Jurkat, Clone E6-1 (cell line): ENCODE data around the gene ZNF322.

ENCODE experiments used
- DNase-seq: peaks from one replicate; pipeline ENCODE4 v3.0.0-alpha.2; 2011; ENCODE audit warnings: low read depth, low spot score
- H3K4me3 ChIP-seq: 2 replicates; pipeline ENCODE4 v1.5.1; 2011; ENCODE audit warnings: mild to moderate bottlenecking, low read length, control low read depth, moderate library complexity

Gene ZNF322

GRCh38 chr6:26594730-26595632 lies 64.6 kb downstream of the ZNF322 start:
- no peak for DNase-seq
- peak overlapping the region; percentile 99 for H3K4me3 ChIP-seq

GRCh38 chr6:26594131-26594498 lies 65.4 kb downstream of the ZNF322 start:
- DNase-seq, result no peak
- no peak overlapping the region for H3K4me3 ChIP-seq

DNA sequence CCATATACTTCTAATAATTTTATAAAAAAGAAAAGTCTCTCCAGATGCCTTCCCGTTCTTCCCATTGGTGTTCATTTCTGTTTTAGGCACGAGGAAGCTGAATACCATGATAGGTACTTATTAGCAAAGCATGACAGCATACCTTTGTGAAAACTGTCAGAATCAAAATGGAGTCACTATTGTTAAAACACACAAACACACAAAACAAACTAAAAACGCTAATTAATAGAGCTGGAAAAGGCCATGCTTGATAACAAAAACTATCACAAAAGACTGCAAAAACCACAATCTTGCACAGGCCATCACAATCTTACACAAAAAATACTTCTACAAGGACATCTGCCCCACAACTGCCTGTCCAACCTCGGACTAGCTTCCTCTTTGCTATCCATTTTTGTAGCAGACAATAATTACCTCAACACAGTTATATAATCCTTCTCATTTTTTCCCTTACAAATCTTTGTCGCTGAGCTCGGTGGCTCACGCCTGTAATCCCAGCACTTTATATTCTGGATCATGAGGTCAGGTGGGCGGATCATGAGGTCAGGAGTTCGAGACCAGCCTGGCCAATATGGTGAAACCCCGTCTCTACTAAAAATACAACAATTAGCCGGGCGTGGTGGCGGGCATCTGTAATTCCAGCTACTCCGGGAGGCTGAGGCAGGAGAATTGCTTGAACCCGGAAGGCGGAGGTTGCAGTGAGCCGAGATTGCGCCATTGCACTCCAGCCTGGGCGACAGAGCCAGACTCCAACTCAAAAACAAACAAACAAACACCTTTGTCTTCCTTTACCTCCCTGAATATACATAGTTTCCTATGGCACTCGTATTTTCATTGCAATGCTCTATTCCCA lies 66.0 kb downstream of the ZNF322 start:
- H3K4me3 ChIP-seq, result no peak overlapping the region
- DNase-seq, result no peak

GRCh38 chr6:26592649-26593048 lies 66.9 kb downstream of the ZNF322 start:
- no peak overlapping the region for H3K4me3 ChIP-seq
- DNase-seq, result no peak

- DNase-seq, result no peak
These were observed 70.6 kb downstream of the ZNF322 start for GRCh38 chr6:26588965-26589364.

More at GRCh38 chr6:26588965-26589364, 70.6 kb downstream of the ZNF322 start:
- no peak overlapping the region for H3K4me3 ChIP-seq
